Measurements from ENCODE around the gene NSF. TPM values are rescaled to one million over a fixed set of nuclear protein-coding genes. Genes with fewer than 3 reads are reported as not detected.

NSF gene
- total RNA-seq, 4 donors from 2014 or later = 24.5 to 80.0 (median 44.6) TPM

DNA sequence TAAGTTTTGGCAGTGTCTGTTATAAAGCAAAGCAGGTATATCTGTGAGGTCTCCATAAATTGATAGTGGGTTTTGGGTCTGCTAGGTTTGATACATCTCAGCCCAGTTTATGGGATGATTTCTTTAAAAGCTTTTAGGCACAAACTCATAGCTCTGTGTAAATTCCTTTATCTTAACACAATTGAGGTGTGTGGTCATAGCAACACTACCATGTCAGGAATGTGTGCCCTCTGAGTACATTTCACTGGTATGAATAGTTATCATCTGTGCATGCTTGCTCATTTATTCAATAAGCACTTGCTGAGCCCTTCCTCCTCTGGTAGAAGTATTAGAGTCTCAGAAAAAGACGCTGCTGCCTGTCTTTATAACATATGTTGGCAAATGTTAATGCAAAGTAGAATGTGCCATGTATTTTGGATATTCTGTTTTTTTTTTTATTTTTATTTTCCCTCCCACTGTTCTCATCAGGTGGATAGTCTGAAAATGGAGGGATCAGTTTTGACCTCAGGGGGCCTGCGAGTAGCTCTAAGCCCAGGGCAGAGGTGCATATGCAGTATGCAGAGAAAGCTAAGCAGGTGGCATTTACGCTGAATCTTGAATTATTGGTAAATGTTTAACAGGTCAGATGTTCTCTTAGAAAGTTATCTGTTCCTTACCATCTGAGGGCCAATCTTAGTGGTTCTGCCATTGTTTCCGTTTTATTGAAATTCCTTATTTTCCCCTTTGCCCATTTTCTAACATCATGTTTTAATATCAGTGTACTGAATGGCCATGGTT, 137.3 kb downstream of the NSF start:
- no peak for TF ChIP-seq CTCF (IDR thresholded peaks at IDR 0.05)
- no peak for TF ChIP-seq POLR2A (IDR thresholded peaks at IDR 0.05)
- Histone ChIP-seq H3K9me3 (no peaks in the 10 kb centered on the region), H3K4me3 (no peak overlapping the region), H3K4me1 (no peaks in the 10 kb centered on the region), H3K36me3 (peaks cover 0 to 17% (median 0%) of the 10 kb centered on the region in 3 donors), H3K27ac (no peak overlapping the region), H3K27me3 (no peaks in the 10 kb centered on the region)
- DNase-seq = no peak

DNA sequence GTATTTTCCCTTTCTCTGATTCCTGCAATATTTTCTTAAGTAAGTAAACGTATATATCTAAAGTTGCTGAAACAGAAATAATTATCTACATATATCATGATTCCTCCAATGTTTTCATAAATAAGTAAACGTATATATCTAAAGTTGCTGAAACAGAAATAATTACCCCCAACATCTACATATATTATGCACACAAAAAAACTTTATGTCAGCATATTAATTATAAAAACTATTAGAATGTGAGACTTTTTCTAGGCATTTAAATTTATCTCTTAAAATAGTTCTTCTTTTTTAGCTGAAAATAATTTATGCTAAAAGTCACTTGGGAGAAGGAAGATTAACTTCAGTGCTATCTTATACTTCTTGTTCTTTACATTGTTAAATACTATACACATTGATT, 139.6 kb downstream of the NSF start:
- Histone ChIP-seq H3K9me3 (no peaks in the 10 kb centered on the region), H3K27me3 (no peaks in the 10 kb centered on the region), H3K27ac (no peak overlapping the region), H3K4me1 (no peaks in the 10 kb centered on the region), H3K36me3 (peaks cover 0 to 25% (median 0%) of the 10 kb centered on the region in 3 donors), H3K4me3 (no peak overlapping the region)
- DNase-seq = no peak
- no peak for TF ChIP-seq CTCF (IDR thresholded peaks at IDR 0.05)
- TF ChIP-seq POLR2A (IDR thresholded peaks at IDR 0.05) = no peak

DNA sequence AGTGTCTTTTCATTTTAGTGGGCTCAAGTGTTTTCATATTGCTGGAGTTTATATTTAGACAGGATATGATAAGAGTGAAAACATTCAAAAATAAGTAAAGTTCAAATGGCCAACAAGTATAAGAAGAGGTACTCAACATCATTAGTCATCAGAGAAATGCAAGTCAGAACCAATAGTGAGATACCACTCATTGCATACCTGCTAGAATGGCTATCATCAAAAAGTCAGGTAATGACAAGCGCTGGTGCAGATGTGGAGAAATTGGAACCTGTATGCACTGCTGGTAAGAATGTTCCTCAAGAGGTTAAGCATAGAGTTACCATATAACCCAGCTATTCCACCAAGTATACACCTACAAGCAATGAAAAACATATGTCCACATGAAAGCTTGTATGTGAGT, 140.2 kb downstream of the NSF start:
- TF ChIP-seq POLR2A (IDR thresholded peaks at IDR 0.05) = no peak
- no peak for TF ChIP-seq CTCF (IDR thresholded peaks at IDR 0.05)
- no peak overlapping the region for H3K27ac ChIP-seq
- H3K9me3 ChIP-seq = no peaks in the 10 kb centered on the region
- no peaks in the 10 kb centered on the region for H3K4me1 ChIP-seq
- no peak overlapping the region for H3K4me3 ChIP-seq
- no peak for DNase-seq
- peaks cover 0 to 25% (median 0%) of the 10 kb centered on the region in 3 donors for H3K36me3 ChIP-seq
- no peaks in the 10 kb centered on the region for H3K27me3 ChIP-seq

DNA sequence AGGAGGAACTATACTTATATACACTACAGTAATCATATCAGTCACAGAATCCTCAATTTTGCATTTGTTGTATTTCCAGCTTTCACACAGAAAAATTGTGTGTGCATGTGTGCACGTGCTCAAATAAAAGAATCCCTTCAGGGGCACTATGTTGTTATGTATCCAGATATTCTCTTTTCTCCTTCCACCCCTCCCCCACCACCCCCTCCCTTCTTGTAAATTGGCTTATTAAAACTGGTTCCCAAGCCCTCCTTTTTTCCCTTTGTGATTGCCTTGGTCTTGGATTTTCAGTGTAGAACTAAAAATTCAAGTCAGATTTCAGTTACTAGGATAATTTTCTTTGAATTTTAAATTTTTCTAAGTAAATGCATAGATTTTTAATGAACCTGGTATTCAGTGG, 141.7 kb downstream of the NSF start:
- H3K4me3 ChIP-seq = no peak overlapping the region
- H3K36me3 ChIP-seq = peaks cover 0 to 19% (median 0%) of the 10 kb centered on the region in 3 donors
- TF ChIP-seq POLR2A (IDR thresholded peaks at IDR 0.05) = no peak
- no peak for TF ChIP-seq CTCF (IDR thresholded peaks at IDR 0.05)

DNA sequence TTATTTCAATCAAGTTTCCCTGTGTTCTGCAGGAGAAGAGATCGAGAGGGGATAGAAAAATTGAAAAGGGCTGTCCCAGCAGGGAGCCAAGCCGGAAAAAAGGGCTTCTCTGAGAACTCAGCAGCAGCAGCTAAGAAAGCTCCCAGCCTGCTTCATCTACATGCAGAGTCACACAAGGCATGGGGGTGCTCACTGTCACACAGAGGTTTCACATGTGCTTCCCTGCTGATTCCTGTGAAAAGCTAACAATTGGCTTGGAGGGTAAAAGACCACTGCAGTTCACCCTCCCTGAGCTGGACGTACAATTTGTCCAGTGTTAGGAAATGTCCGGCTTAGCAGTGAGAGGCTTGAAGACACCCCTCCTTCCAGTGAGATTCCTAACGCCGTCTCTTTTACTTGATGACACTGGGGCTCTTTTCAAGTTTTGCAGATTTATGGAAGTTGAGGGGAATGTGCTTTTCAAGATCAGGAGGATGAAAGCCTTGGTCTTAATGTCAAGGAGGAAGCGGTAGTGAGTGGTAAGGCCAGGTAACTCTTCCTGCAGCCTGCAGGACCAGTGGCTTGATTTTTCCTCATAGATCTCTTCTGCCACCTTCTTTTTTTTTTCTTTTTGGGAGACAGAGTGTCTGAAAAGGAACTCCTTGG, 142.4 kb downstream of the NSF start:
- DNase-seq = no peak
- no peaks in the 10 kb centered on the region for H3K9me3 ChIP-seq
- TF ChIP-seq CTCF (IDR thresholded peaks at IDR 0.05) (no peak), POLR2A (IDR thresholded peaks at IDR 0.05) (no peak)
- H3K36me3 ChIP-seq = peaks cover 0 to 19% (median 0%) of the 10 kb centered on the region in 3 donors
- H3K4me3 ChIP-seq = no peak overlapping the region
- H3K27me3 ChIP-seq = no peaks in the 10 kb centered on the region
- H3K27ac ChIP-seq = no peak overlapping the region
- no peaks in the 10 kb centered on the region for H3K4me1 ChIP-seq

More for the DNA sequence above, 141.7 kb downstream of the NSF start:
- DNase-seq = no peak
- no peaks in the 10 kb centered on the region for H3K4me1 ChIP-seq
- no peaks in the 10 kb centered on the region for H3K27me3 ChIP-seq
- no peak overlapping the region for H3K27ac ChIP-seq
- H3K9me3 ChIP-seq = no peaks in the 10 kb centered on the region

Measured in Peyer's patch (tissue), 4 donors.